KOPT-K1 (cell line): Measurements from ENCODE around the gene KIF1A.

Experiments used
- H3K27ac ChIP-seq: fragments of 200-600 bp; sonication (generic); 2 replicates; pipeline ENCODE4 v1.5.1; 2016; ENCODE audit warnings: antibody characterized with exemption, mild to moderate bottlenecking, low read depth, low read length; ENCODE audit not compliant: poor library complexity, severe bottlenecking
- H3K36me3 ChIP-seq: fragments of 200-600 bp; sonication (generic); 2 replicates; pipeline ENCODE4 v1.5.1; 2017; ENCODE audit warnings: antibody characterized with exemption, mild to moderate bottlenecking, low read length, moderate library complexity; ENCODE audit not compliant: insufficient read depth
- H3K9me3 ChIP-seq: fragments of 200-600 bp; sonication (generic); 2 replicates; pipeline ENCODE4 v1.5.1; 2017; ENCODE audit warnings: antibody characterized with exemption, low read length, mild to moderate bottlenecking; ENCODE audit not compliant: insufficient read depth, poor library complexity, severe bottlenecking

KIF1A gene

DNA sequence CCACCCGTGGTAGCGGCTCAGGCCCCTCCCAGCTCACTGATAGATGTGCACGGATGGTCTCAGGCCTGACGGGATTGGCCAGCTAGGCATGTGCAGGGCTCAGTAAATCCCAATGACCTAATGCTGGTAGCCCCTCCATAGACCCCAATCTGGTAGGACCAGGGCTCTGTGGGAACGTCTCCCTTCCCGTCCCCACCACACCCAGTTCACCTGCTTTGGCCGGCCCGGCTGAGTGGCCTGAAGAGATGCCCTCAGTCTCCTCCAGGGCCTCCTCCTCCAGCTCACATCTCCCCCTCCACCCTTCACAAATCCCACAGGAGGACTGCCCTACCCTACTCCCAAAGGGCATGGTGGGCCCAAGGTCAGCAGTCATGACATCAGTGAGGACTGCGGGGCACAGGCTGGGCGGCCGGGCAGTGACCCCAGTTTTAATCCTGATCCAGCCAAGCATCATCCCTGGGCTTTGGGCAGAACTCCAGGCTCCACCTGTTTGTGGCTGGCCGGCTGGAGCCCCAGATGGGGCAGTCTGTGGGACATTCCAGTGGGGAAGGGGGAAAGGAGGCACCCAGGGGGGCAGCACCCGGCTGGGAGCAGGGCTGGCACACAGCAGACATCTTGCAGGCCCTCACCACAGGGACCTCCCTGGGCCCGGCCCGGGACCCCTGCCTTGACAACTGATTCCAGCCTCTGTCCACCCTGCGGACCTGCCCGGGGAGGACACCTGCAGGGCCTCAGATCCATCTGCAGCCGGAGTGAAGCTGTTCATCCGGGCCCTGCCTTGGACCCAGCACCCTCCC, 2.3 kb downstream of the KIF1A start:
- peaks cover 20% of the 10 kb centered on the region for H3K9me3 ChIP-seq
- H3K27ac ChIP-seq = no peak overlapping the region
- no peaks in the 10 kb centered on the region for H3K36me3 ChIP-seq

- peaks cover 29% of the 10 kb centered on the region for H3K9me3 ChIP-seq
- no peaks in the 10 kb centered on the region for H3K36me3 ChIP-seq
- no peak overlapping the region for H3K27ac ChIP-seq
Observed at GRCh38 chr2:240816584-240817495, 3.2 kb downstream of the KIF1A start.

- Histone ChIP-seq H3K36me3 (no peaks in the 10 kb centered on the region), H3K27ac (no peak overlapping the region), H3K9me3 (peaks cover 29% of the 10 kb centered on the region)
Observed at GRCh38 chr2:240815761-240816583, 4.0 kb downstream of the KIF1A start.

GRCh38 chr2:240814946-240815760, 4.9 kb downstream of the KIF1A start:
- Histone ChIP-seq H3K9me3 (peaks cover 29% of the 10 kb centered on the region), H3K36me3 (no peaks in the 10 kb centered on the region)

DNA sequence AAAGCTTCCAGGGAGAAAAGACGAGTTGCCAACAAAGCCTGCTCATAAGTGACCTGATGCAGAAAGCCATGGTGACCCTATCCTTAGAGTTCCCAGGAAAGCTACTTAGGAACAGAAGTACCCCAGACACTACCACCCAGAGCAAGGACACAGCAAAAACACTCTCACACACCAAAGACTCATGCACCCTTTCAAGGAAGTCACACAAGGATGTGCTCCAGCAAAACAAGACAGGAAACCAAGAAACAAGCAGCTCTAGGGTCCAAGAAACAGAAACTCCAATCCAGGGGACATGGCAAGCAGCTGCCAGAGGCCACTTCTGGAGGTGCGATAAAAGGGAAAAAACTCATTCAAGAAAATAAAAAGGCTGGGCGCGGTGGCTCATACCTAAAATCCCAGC, 5.7 kb downstream of the KIF1A start:
- H3K36me3 ChIP-seq = no peaks in the 10 kb centered on the region
- H3K27ac ChIP-seq = no peak overlapping the region
- peaks cover 29% of the 10 kb centered on the region for H3K9me3 ChIP-seq

More at GRCh38 chr2:240814946-240815760, 4.9 kb downstream of the KIF1A start:
- no peak overlapping the region for H3K27ac ChIP-seq

DNA sequence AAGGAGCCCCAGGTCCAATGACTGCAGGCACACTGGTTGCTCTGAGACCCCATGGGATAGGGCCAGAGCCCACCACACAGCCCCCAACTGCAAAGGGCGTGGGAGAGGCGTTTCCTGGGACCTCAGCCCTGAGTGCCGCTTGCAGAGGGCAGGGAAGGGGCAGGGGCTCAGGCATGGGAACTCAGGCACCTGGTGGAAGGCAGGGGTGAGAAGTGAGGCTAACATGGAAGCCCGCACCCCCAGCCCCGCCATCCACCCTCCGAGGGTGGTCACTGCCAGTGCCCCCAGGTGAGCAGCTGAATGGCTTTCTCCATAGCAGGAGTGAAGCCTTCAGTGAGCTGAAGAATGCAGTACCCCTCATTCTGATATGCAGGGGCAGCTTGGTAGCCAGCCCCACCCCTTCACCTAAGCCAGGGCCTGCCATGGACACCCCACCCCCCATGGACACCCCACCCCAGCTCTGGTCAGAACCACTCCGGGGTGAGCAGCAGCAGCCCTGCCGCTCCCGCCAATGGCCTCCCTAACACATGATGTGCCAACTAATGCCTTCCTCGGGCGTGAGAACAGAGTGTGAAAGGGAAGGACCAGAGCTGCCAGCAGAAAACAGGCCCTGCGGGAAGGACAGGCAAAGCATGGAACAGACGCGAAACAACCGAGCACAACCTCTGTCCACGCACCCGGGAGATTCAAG, 6.6 kb downstream of the KIF1A start:
- H3K36me3 ChIP-seq = no peaks in the 10 kb centered on the region
- H3K9me3 ChIP-seq = peaks cover 29% of the 10 kb centered on the region
- H3K27ac ChIP-seq = no peak overlapping the region

- no peaks in the 10 kb centered on the region for H3K36me3 ChIP-seq
- H3K27ac ChIP-seq = no peak overlapping the region
- H3K9me3 ChIP-seq = peaks cover 29% of the 10 kb centered on the region
Observed at GRCh38 chr2:240812721-240813120, 7.3 kb downstream of the KIF1A start.

GRCh38 chr2:240812301-240812680, 7.7 kb downstream of the KIF1A start:
- Histone ChIP-seq H3K9me3 (peaks cover 29% of the 10 kb centered on the region), H3K27ac (no peak overlapping the region), H3K36me3 (no peaks in the 10 kb centered on the region)

GRCh38 chr2:240811346-240812300, 8.4 kb downstream of the KIF1A start:
- Histone ChIP-seq H3K9me3 (peaks cover 30% of the 10 kb centered on the region), H3K27ac (no peak overlapping the region), H3K36me3 (no peaks in the 10 kb centered on the region)

DNA sequence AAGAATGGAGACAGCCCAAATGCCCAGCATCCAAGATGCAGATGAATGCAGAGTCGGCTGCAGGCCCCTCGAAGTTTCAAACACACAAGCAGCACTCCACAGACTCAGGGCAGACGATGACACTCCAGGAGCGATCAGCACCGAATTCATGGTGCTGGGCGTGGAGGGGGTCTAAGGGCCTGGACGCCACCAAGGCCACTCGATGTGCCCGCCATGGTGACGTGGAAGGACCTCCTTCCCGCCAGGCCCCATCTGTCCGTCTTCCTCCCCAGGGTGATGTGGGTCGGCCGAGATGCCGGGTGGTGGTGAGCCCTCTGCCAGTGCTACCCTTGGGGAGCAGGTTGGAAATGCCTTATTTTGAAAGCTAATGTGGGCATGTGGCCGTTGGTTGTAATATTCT, 9.4 kb downstream of the KIF1A start:
- Histone ChIP-seq H3K36me3 (no peaks in the 10 kb centered on the region), H3K27ac (no peak overlapping the region), H3K9me3 (peaks cover 39% of the 10 kb centered on the region)

GRCh38 chr2:240810199-240810598, 9.8 kb downstream of the KIF1A start:
- Histone ChIP-seq H3K36me3 (no peaks in the 10 kb centered on the region), H3K9me3 (peaks cover 39% of the 10 kb centered on the region), H3K27ac (no peak overlapping the region)

- no peaks in the 10 kb centered on the region for H3K36me3 ChIP-seq
Observed at GRCh38 chr2:240809276-240809675, 10.7 kb downstream of the KIF1A start.

GRCh38 chr2:240806459-240806858, 13.6 kb downstream of the KIF1A start:
- no peaks in the 10 kb centered on the region for H3K36me3 ChIP-seq
- H3K27ac ChIP-seq = no peak overlapping the region
- H3K9me3 ChIP-seq = peaks cover 10% of the 10 kb centered on the region

More at GRCh38 chr2:240809276-240809675, 10.7 kb downstream of the KIF1A start:
- Histone ChIP-seq H3K27ac (no peak overlapping the region), H3K9me3 (peaks cover 35% of the 10 kb centered on the region)
